GM19324 (cell line): ENCODE measurements around the gene SHCBP1L.

ENCODE experiments used
- ATAC-seq: cut with Tn5 transposase; IDR thresholded peaks from one replicate; pipeline ENCODE4 v1.9.1; 2021; ENCODE audit warnings: mild to moderate bottlenecking, moderate library complexity; ENCODE audit not compliant: unreplicated experiment, low FRiP score

SHCBP1L gene

DNA sequence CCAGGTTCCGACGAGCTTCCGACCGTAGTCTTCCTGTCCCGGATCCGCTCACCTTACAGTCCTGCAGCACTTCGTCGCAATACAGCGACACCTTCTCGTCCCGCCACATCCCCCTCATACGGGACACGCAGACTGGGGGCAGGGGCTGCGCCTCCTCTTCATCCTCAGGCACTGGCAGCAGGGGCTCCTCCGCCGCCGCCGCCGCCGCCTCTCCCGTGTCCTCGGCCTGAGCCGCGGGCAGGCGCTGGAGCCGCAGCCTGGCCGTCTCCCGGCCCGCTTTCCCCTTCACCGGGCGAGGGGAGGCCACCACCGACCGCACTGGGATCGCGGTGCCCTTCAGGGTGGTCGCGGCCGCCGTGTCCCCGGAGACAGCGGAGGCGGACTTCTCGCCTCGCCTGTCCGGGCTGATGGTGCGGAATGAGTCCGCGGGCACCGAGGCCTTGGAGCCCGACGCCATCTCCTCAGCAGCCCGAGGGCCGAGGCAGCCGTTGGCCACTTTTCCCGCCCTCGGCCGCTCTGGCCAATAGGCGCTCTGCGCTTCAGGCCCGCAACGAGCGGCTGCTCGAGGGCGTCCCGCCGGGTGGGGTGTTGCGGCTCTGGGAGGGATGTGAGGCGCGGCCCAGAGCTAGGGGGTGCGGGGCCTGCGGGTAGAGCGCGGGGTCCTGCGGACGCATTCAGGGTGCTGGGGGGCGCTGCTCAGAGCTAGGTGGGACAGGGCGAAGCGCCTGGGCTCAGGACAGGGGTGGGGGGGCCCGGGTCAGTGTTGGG is at the start of gene SHCBP1L:
TSS of gene SHCBP1L (minus strand) at position 490 of the 768 bp plus-strand sequence. CDS start at position 457, 33 bp downstream.
- no peak for ATAC-seq

GRCh38 chr1:183002267-183002666 is 49.3 kb upstream of the SHCBP1L start:
- no peak for ATAC-seq

GRCh38 chr1:183000167-183000962 is 47.4 kb upstream of the SHCBP1L start:
- no peak for ATAC-seq

- no peak for ATAC-seq
Observed at GRCh38 chr1:182998482-182998881, 45.5 kb upstream of the SHCBP1L start.

- no peak for ATAC-seq
Observed at GRCh38 chr1:182996816-182997215, 43.9 kb upstream of the SHCBP1L start.

GRCh38 chr1:182995894-182996293 is 42.9 kb upstream of the SHCBP1L start:
- no peak for ATAC-seq

GRCh38 chr1:182993746-182994145 is 40.8 kb upstream of the SHCBP1L start:
- ATAC-seq: no peak

GRCh38 chr1:182990413-182991144 is 37.6 kb upstream of the SHCBP1L start:
- ATAC-seq: no peak

DNA sequence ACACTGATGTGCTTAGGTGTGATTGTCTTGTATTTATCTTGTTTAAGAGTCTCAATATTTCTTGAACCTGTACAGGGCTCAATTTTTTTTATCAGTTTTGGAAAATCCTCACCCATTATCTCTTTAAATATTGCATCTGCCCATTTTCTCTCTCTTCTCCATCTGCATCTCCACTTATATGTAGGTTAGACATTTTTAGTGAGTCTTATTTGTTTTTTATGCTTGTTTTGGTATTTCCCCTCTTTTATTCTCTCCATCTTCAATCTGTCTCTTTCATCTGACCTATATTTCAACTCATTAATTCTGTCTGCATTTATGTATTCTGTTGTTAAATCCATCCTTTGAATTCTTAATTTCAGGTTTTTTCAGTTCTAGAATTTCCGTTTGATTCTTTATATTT is 32.9 kb upstream of the SHCBP1L start:
- ATAC-seq: no peak

DNA sequence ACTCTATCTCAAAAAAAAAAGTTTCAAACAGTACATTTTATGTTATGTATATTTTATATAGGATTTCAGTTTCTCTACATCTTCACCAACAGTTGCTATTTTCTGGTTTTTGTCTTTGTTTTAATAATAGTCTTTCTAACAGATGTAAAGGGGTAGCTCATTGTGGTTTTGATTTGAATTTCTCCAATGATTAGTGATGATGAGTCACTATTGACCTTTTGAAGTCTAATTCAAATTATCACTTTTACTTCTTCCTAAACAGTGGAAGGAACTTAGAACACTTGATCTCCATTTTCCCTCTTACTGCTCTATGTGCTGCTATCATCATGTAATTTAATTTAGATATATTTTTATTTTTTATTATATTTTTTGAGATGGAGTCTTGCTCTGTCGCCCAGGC is 31.7 kb upstream of the SHCBP1L start:
- no peak for ATAC-seq

DNA sequence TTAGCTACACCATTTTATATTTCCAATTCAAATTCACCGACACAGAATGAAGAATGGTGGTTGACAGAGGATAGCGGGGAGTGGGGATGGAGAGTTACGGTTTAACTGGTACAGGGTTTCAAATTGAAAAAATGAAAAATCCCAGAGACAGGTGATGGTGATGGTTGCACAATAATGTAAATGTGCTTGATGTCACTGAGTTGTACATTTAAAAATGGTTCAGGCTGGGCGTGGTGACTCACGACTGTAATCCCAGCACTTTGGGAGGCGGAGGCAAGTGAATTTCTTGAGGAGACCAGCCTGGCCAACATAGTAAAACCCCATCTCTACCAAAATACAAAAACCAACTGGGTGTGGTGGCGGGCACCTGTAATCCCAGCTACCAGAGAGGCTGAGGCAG is 31.2 kb upstream of the SHCBP1L start:
- no peak for ATAC-seq

- ATAC-seq: no peak
Observed at GRCh38 chr1:182978151-182978853, 25.3 kb upstream of the SHCBP1L start.

- ATAC-seq: no peak
Observed at GRCh38 chr1:182977480-182977879, 24.5 kb upstream of the SHCBP1L start.

DNA sequence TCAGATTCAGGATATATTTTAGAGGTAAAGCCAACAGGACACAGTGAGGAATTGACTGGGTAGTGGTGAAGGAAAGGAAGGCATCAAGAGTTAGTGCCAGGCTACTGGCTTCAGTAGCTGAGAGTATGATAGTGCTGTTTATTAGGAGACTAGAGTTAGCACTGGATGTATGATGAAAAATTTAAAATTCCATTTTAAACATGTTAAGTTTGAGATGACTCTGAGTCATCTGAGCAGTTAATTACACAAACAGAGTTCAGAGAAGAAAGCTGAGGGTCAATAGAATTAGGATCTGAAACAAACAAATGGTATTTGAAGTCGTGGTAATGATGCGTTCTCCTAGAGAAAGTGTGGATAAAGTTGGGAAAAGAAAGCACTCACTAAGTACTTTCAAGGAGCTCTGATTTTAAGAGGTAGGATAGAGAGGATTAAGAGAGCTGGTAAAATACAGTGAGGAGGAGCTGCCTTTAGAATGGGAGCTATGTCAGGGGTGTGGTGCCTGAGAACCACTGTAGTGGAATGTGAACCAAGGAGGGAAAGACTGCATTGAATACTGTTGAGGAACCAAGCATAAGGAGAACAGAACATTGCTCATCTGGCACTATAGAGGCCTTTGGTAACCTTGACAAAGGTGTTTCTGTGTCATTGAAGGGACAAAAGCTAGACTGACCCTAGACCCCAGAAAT is 21.7 kb upstream of the SHCBP1L start:
- ATAC-seq: no peak

GRCh38 chr1:182972829-182973228 is 19.9 kb upstream of the SHCBP1L start:
- no peak for ATAC-seq

DNA sequence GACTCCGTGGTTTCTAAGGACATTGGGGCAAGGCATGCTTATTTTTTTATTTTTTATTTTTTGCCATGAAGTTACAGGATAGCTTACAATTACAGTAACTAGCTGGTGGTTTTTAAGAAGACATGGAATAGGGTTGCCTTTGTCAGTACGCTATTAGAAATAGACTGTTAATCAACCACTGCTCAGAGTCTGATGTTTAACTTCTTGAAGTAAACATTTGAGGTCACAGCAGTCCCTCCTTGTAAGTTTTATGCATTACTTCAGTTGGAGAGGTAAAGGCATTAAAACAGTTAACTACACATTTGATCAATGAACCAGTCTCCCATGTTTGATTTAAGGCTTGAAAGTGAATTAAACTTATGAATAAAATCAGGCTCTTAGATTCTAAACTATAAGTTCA is 19.3 kb upstream of the SHCBP1L start:
- no peak for ATAC-seq

DNA sequence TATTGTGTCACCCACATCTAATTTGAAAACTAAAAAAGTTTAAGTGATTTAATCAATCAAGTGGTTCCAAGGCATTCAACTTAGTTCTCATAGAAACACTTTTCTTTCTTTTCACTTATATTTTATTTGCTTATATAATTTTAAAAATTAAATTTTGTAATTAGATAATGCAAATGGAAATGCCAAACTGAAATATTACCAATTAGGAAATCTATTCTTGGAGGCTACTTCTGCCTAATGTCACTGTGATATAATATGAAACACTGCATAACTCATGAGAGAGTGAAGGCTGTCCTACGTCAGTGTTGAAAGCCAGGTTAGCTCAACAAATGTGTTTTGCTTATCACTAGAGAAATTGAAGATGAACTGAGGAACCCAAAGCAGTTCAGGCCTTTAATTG is 18.3 kb upstream of the SHCBP1L start:
- ATAC-seq: no peak

DNA sequence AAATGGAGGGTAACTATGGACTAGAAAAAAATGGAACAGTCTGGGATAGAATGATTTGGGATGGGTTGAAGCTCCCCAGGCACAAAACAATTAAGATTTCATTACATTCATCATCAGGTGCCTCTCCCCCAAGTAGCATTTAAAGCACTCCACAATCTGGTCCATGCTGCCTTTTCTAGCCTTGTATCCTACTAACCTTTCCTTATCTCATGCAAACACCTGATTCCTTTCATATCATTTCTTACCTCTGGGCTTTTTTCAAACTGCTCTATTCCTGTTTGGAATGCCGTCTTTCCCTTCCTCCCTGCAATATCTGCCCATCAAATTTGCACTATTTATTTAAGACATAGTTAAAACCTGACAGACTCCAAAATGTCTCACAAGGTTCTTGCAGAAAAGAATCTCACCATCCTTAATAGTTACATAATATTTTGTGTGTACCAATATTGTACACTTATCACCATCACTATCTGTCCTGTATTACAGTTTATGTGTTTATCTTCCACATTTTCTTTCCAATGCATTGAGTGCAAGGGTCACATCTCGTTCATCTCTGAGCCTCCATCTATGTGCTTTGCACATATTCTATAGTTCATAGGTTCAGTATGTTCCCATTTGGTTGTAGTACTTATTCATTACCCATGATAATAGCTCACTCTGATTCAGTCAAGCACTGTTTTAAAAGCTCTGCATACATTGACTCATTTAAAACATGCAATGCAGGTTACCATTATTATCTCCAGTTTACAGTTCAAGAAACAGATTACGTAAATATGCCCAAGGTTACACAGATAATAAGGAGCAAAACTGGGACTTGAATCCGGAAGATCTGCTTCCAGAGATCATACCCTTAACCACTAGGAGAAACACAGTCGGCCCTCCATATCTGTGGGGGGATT is 16.1 kb upstream of the SHCBP1L start:
- no peak for ATAC-seq

- no peak for ATAC-seq
Observed at GRCh38 chr1:182968151-182968741, 15.3 kb upstream of the SHCBP1L start.
